Colonic mucosa (tissue), 4 donors: ENCODE data around the gene GTPBP4. TPM values are rescaled to one million over a fixed set of nuclear protein-coding genes. Genes with fewer than 3 reads are reported as not detected.

Experiments
- DNase-seq: peaks from one replicate; pipeline ENCODE4 v3.0.0-alpha.2; 2020
- H3K27ac ChIP-seq: fragments of 200-600 bp; one replicate; pipeline ENCODE4 v1.8.0; 2021
- H3K27me3 ChIP-seq: fragments of 200-600 bp; one replicate; pipeline ENCODE4 v1.8.0; 2021
- H3K36me3 ChIP-seq: fragments of 200-600 bp; one replicate; pipeline ENCODE4 v1.8.0; 2021
- H3K4me1 ChIP-seq: fragments of 200-600 bp; one replicate; pipeline ENCODE4 v1.8.0; 2021; ENCODE audit warnings: mild to moderate bottlenecking
- H3K4me3 ChIP-seq: fragments of 200-600 bp; one replicate; pipeline ENCODE4 v1.8.0; 2021
- H3K9ac ChIP-seq, 2 donors: one replicate each; pipeline ENCODE4 v1.7.0; 2013; ENCODE audit warnings: control low read depth in 2 of 2, low read depth in 2 of 2, low read length in 2 of 2
- H3K9me3 ChIP-seq: fragments of 200-600 bp; one replicate; pipeline ENCODE4 v1.8.0; 2021
- intact Hi-C: fragments of 100-400 bp; cut with DNase I; formaldehyde crosslinking; loops from one replicate; pipeline ENCODE4 v1.14.1; 2022
- total RNA-seq, 2 donors: library from RNA; stranded (reverse); fragmentation: NEBNext Ultra II Directional in 1 of 2; extraction: Animal tissue kit (Norgen Biotek cat#: 25700) in 1 of 2; gene quantifications; one replicate each; pipeline ENCODE4 v1.2.1, GENCODE V29; 2021
- TF ChIP-seq, protein P1 (sequence below): fragments of 200-600 bp; IDR thresholded peaks from one replicate; pipeline ENCODE4 v1.8.0; 2022; ENCODE audit warnings: antibody characterized with exemption, mild to moderate bottlenecking
- donor health status: healthy.
- donor health status: DM: no; HTN: no; CAD: no.
- donor health status: DM: no; HTN: no; CAD: no.

The GTPBP4 gene
- total RNA-seq, 2 donors from 2014 or later = 22.4 to 43.6 TPM

DNA sequence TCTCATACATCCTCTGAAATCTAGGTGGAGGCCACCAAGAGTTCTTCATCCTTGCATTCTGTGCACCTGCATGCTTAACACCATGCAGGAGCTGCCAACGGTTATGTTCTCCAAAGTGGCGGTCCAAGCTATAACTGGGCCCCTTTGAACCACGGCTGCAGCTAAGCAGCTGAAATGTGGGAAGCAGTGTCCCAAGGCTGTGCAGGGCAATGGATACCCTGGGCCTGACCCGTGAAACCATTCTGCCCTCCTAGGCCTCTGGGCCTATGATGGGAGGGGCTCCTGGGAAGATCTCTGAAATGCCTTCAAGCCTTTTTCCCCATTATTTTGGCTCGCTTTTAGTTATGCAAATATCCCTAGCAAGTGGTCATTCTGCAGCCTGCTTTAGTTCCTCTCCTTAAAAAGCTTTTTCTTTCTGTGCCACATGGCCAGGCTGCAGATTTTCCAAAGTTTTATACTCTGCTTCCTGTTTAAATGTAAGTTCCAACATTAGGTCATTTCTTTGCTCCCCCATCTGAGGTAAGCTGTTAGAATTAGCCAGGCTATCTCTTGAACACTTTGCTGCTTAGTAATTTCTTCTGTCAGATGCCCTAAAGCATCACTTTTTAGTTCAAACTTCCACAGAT lies 7.7 kb upstream of the GTPBP4 start:
- intact Hi-C loops = no loop called here
- TF ChIP-seq, protein P1, sequence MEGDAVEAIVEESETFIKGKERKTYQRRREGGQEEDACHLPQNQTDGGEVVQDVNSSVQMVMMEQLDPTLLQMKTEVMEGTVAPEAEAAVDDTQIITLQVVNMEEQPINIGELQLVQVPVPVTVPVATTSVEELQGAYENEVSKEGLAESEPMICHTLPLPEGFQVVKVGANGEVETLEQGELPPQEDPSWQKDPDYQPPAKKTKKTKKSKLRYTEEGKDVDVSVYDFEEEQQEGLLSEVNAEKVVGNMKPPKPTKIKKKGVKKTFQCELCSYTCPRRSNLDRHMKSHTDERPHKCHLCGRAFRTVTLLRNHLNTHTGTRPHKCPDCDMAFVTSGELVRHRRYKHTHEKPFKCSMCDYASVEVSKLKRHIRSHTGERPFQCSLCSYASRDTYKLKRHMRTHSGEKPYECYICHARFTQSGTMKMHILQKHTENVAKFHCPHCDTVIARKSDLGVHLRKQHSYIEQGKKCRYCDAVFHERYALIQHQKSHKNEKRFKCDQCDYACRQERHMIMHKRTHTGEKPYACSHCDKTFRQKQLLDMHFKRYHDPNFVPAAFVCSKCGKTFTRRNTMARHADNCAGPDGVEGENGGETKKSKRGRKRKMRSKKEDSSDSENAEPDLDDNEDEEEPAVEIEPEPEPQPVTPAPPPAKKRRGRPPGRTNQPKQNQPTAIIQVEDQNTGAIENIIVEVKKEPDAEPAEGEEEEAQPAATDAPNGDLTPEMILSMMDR = no peak
- H3K9ac ChIP-seq = no peak overlapping the region
- H3K4me1 ChIP-seq = no peaks in the 10 kb centered on the region
- H3K4me3 ChIP-seq = no peak overlapping the region
- H3K27me3 ChIP-seq = no peaks in the 10 kb centered on the region
- H3K9me3 ChIP-seq = no peaks in the 10 kb centered on the region
- no peak for DNase-seq
- H3K27ac ChIP-seq = no peak overlapping the region
- no peaks in the 10 kb centered on the region for H3K36me3 ChIP-seq

DNA sequence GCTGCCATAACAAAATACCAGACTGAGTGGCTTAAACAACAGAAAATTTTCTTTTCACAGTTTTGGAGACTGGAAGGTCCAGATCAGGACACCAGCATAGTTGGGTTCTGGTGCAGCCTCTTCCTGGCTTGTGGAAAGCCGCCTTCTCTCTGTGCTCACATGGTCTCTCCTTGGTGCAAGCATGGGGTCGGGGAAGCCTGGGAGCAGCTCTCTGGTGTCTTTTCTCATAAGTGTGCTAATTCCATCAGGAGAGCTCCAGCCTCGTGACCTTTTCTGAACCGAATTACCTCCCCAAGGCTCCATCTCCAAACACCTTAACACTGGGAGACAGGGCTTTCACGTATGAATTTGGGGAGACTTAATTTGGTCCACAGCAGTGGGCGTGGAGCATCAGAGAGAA lies 4.8 kb upstream of the GTPBP4 start:
- H3K36me3 ChIP-seq = no peaks in the 10 kb centered on the region
- H3K4me1 ChIP-seq = peaks cover 7% of the 10 kb centered on the region
- no peaks in the 10 kb centered on the region for H3K27me3 ChIP-seq
- H3K27ac ChIP-seq = no peak overlapping the region
- H3K9me3 ChIP-seq = no peaks in the 10 kb centered on the region
- H3K9ac ChIP-seq = no peak overlapping the region
- DNase-seq = no peak
- intact Hi-C loops = no loop called here
- H3K4me3 ChIP-seq = no peak overlapping the region
- TF ChIP-seq, protein P1 = no peak

DNA sequence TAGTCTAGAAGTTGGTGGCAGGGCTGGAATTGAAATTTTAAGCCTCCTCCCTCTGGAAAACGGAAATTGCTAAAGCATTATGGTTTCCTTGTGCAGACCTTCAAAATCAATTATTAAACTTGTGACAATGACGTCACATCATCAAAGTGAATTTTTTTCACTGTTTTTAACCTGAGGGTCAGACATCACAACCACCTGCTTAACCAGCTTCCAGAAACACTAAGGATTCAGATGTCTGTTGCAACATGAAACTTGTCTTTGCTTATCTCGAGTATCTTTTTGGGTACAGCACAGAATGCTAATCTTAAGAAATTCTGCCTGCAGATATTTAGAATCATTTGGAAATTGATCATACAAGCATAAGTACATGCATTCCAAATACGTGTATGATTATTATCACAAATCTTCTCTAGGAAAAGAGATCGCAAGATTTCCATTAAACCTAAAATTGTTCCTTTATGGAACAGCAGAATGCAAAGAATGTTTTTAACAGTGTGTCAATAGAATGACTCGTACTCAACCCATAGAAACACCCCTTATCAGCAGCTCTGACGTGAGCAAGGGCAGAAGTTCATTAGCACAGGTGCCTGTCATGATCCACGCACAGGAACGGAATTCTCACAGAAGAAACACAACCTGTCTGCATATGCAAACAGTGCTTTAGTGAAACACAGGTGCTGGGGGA lies 4.1 kb upstream of the GTPBP4 start:
- no peaks in the 10 kb centered on the region for H3K27me3 ChIP-seq
- no peak overlapping the region for H3K9ac ChIP-seq
- H3K4me1 ChIP-seq = peaks cover 8% of the 10 kb centered on the region
- no peaks in the 10 kb centered on the region for H3K36me3 ChIP-seq
- no peaks in the 10 kb centered on the region for H3K9me3 ChIP-seq
- TF ChIP-seq, protein P1 = no peak
- intact Hi-C loops = no loop called here
- no peak overlapping the region for H3K27ac ChIP-seq
- H3K4me3 ChIP-seq = no peak overlapping the region
- no peak for DNase-seq

DNA sequence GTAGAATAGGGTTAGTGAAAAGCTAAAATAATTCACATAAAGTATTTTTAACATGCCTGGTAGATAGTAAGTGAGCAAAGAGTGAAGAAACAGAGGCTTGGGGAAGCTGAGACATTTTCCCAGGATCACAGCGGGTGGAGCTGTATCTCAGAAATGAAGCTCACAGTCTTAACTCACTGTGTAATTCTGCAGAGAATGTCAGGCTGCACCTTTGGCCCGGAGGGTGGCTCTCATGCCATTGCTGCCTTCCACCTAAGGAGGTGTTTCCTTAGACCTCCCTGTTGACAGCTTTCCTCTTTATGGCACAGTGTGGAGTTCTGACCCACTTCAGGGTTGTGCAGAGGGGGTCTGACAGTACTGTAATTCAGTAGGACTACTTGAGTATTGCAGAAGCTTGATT lies 2.9 kb upstream of the GTPBP4 start:
- H3K9ac ChIP-seq = no peak overlapping the region
- H3K27me3 ChIP-seq = no peaks in the 10 kb centered on the region
- no peak for DNase-seq
- intact Hi-C loops = no loop called here
- TF ChIP-seq, protein P1 = no peak
- no peaks in the 10 kb centered on the region for H3K9me3 ChIP-seq
- H3K36me3 ChIP-seq = no peaks in the 10 kb centered on the region
- H3K27ac ChIP-seq = no peak overlapping the region
- no peak overlapping the region for H3K4me3 ChIP-seq
- H3K4me1 ChIP-seq = peaks cover 13% of the 10 kb centered on the region

DNA sequence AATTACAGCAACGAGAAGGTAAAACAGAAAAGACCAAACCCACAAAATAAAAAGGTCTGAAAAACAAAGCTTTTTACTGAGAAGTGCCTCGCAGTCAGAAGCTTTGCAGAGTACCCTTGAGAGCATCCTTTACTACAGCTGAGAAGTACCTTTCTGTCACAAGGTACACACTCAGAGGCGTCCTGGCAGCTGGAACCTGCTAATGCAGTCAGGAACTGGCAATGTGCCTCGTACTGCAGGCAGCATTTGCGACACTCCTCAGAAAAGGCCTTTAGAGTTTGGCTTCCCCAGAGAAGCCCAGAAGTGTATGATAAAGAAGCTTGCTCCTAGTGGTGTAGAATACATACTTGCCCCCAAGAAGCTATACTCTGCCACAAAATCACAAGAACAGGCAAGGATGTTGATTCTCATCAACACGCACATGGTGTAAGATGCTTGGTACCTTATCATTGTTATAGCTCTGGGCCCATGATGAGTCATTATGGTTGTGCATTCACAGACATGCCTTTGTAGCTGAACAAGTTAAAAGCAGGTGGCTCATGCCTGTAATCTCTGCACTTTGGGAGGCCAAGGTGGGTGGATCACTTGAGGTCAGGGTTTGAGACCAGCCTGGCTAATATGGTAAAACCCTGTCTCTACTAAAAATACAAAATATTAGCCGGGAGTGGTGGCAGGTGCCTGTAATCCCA lies 2.0 kb upstream of the GTPBP4 start:
- intact Hi-C loops = no loop called here
- Histone ChIP-seq H3K9me3 (no peaks in the 10 kb centered on the region), H3K4me1 (peaks cover 13% of the 10 kb centered on the region), H3K4me3 (no peak overlapping the region), H3K27me3 (no peaks in the 10 kb centered on the region), H3K27ac (no peak overlapping the region), H3K36me3 (no peaks in the 10 kb centered on the region), H3K9ac (no peak overlapping the region)
- DNase-seq = no peak
- TF ChIP-seq, protein P1 = no peak
